NCI-H69 (cell line): ENCODE results near the gene INMT.

Experiments
- DNase-seq: peaks from one replicate; lab custom pipeline; 2025; lab: John Stamatoyannopoulos, UW

Gene INMT

DNA sequence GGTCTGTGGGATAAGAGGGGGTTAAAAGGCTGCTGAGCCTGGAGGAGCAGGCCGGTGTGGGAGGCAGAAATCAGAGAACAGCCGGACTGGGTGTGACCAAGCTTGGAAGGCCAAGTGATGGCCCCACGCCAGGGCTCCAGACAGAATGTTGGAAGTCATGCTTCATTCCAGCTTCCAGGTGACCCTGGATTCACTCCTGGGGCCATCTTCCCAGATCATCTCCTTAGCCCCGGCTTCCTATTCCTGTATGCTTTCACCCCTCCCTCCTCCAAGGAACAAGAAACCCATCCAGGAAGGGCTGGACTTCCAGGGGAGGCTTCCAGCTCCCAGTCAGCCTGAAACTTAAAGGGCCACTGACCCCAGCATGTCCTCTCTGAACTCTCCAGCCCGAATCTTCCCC lies 1.0 kb downstream of the INMT start:
- DNase-seq = peak; percentile 35

GRCh38 chr7:30754315-30754877 lies 2.5 kb downstream of the INMT start:
- DNase-seq = no peak

GRCh38 chr7:30755384-30756154 lies 3.6 kb downstream of the INMT start:
- DNase-seq = no peak

- no peak for DNase-seq
These were observed 5.4 kb downstream of the INMT start for GRCh38 chr7:30757342-30757692.

- DNase-seq = peak; percentile 37
These were observed 8.7 kb downstream of the INMT start for GRCh38 chr7:30760514-30761213.

- peak; percentile 60 for DNase-seq
These were observed 9.6 kb downstream of the INMT start for GRCh38 chr7:30761214-30762156.

- no peak for DNase-seq
These were observed 12.4 kb downstream of the INMT start for GRCh38 chr7:30764030-30764975.

DNA sequence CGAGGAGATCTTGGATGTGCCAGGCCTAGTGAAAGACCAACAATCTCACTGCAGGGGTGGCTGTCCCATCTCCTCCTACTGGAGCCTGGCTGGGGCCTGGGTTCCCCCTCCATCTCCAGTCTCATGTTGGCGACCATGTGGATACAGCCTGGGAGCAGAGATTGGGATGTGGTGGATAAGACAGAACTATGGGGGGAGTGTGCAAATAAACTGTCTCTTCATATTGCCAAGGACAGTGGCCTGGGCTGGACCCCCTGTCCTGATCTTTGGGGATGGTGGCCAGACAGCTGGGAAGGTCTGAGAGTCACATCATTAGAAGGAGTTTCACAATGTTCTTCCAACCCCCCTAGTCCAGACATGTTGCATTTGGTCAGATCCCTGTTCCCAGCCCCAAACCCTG lies 13.5 kb downstream of the INMT start:
- no peak for DNase-seq

DNA sequence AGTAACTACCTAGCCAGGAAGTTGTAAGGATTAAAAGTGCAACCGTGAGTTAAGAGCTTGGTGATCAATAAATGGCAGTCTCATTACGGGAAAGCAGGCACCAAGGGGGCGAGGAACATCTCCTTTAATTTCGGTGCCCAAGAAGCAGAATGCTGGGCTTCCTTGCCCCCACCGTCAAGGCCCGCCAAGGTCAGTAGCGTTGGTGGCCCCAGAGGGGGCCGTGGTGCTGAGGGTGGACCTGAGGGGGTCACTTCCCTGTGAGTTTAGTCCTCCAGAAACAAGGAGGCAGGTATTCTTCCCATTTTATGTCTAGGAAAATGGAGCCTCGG lies 18.9 kb downstream of the INMT start:
- no peak for DNase-seq

DNA sequence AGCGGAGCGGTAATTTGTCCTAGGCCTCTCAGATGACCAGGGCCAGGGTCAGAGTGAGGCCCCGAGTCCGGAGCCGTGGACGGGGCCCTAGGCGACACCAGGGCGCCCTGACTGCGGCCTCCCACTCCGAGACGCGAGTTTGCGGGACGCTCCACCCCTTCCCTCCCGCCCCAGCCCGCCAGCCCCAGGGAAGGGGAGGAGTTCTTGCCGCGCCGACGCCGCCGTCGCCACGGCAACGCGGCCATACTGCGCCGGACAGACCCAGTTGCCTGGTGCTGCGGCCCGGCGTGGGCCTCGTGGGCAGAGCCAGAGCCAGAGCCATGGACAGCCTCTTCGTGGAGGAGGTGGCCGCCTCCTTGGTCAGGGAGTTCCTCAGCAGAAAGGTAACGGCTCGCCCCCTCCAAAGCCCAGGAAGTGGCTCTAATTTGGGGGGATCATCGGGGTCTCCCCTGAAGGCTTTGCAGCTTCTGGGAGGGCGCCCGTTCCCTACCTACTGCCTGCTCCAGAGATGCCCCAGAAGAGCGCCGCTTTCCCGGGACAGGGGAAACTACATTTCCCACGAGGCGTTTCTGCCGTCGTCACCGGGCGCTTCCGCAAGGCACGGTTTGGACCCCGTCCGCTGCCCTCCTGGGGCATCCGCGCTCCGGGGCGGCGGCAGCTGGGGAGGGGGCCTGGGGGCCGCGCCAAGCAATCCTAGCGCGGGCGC lies 19.4 kb downstream of the INMT start, which contains the start of gene MINDY4:
MINDY4 (plus strand) TSS at position 244 of the 706 bp plus-strand sequence; CDS start at position 321, 77 bp downstream.
- DNase-seq = peak; percentile 95

DNA sequence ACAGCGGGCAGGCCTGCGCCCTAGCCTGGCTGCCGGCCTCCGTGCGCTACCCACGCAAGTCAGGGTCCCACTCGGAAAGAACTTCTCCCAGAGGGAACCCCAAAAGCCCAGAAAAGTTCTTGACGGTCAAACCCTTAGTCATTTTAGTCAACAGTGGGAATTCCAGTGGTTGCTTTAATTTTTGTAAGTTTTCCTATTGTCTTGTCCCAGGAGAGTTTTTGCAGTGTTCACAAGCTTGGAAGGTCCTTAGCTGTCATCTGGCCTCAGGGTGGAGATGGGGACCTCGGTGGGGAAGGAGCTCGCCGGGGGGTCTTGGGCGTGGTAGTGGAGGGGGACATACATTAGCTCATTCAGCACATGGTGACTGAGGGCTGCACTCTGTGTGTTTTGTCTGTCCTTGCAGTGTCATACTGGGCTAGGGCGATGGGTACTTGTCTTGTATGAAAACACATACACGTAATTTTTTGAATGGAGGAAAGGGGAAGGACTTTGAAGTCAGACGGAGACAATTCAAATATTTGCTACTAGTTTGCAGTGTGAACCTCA lies 20.0 kb downstream of the INMT start:
- peak; percentile 83 for DNase-seq

DNA sequence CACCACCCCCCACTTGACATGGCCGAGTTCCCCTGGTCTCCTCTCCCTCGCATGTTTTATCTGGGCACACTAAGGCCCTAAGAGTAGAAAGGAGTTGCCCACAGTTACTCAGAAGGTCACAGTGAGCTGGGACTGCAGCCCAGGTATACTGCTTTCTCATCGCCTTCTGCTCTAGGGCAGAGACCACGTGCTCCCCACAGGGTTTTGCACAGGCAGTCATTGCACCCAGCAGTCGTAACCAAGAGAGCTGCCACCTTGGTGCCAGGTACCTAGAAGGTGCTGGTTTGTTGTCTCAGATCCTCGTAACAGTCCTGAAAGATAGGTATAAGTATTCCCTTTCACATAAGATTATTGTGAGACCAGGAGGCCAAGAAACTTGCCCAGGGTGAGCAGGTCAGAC lies 21.0 kb downstream of the INMT start:
- no peak for DNase-seq

DNA sequence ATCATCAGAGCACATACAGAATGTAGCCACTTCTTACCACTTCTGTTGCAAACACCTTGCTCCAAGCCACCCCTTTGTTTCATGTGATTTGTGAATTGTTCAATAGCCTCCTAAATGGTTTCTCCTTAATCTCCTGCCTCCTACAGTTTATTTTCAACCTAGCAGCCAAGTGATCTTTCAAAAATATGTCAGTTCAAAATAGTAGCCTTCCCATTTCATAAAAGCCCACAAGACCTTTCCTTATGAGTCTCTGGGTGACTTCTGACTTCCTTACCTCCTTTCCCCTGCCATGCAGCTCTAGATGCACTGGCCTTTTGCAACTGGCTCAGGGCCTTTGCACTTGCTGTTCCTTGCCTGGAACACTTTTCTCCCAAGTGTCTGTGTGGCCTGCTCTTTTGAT lies 24.1 kb downstream of the INMT start:
- DNase-seq = no peak

DNA sequence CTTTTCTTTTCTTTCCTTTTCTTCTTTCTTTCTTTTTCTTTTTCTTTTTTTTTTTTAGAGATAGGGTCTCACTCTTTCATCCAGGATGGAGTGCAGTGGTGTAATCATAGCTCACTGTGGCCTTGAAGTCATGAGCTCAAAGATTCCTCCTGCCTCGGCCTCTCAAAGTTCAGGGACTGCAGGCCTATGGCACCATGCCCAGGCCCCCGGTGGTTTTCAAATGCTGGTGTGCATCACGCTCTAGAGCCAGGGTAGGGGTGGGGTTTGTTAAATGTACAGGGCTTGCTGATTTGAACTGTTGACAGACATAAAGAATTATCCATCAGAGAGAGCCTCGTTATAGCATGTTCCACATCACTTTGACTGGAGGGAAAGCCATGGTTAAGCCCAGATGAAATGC lies 25.0 kb downstream of the INMT start:
- DNase-seq = no peak

DNA sequence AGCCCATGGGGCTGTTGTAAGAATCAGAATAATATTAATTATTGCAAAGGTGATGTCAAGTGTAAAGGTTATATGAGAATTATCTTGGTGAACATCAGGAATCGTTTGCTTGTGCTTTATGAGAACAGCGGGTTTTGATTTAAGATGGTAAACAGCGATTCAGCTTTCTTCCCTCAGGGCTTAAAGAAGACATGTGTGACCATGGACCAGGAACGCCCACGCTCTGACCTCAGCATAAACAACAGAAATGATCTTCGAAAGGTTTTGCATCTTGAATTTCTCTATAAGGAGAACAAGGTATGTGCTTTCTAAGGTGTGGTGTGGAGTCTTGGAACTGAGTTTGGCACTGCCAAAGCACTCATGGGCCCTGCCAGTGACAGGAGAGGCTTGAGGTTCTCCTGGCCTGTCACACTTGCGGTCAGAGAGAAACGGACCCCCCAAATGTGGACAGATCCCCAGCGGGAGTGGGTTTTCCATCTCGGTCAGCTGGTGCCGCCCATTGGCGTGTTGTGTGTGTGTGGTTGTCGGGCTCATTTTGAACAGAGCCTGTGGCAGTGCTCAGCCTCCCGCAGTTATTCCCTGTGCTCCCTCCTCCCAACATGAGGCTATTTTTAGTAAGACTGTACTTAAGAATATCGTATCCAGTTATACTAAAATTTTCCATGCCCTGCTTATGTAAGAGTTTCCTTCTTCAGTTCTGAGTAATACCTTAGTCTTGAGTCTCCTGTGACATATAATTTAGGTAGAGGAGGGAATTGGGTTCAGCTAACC lies 26.5 kb downstream of the INMT start:
- DNase-seq = no peak

DNA sequence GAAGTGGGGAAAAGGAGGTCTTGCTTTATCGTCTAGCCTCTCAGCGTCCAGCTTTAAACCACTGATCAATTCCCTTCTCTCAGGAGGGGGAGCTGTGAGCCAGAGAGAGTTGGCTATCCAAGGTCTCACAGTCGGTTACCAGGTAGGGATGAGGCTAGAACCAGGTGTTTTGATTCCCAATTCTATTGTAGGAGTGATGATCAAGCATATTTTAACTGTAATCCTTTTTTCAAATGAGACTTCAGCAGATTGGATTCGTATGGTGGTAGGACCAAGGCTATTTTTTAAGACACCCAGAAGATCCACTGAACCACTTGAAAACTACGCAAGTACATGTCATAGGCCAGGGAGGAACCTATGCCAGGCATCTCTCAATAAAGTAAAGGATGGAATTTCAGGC lies 27.6 kb downstream of the INMT start:
- no peak for DNase-seq

GRCh38 chr7:30780941-30781340 lies 29.0 kb downstream of the INMT start:
- DNase-seq = no peak

DNA sequence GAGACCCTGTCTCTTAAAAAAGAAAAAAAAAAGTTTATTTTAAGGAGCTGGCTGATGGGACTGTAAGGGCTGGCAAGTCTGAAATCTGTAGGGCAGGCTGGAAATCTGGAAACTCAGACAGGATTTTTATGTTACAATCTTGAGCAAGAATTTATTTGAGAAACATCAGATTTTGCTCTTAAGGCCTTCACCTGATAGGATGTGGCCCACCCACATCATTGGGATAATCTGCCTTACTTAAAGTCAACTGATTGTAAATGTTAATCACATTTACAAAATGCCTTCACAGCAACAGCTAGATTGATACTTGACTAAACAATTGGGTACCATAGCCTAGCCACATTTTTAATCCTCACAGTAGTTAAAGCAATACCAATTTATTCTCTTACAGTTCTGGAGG lies 30.8 kb downstream of the INMT start:
- DNase-seq = no peak

DNA sequence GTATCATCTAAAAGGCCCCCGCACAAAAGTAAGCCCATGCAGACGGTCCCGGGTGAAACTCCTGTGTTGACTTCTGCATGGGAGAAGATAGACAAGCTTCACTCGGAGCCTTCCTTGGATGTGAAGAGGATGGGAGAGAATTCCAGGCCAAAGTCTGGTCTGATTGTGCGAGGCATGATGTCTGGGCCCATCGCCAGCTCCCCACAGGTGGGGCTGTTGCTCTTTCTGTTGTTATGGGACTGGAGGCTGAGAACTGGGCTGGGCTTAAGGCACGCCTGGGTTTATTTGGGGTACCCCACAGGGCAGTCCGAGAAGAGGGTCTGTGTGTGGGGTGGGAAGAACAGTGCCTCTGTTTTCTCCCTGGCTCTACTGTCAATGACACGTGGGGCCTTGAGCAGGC lies 33.9 kb downstream of the INMT start:
- peak; percentile 15 for DNase-seq
